ENCODE measurements around the gene CRIM1.

DNA sequence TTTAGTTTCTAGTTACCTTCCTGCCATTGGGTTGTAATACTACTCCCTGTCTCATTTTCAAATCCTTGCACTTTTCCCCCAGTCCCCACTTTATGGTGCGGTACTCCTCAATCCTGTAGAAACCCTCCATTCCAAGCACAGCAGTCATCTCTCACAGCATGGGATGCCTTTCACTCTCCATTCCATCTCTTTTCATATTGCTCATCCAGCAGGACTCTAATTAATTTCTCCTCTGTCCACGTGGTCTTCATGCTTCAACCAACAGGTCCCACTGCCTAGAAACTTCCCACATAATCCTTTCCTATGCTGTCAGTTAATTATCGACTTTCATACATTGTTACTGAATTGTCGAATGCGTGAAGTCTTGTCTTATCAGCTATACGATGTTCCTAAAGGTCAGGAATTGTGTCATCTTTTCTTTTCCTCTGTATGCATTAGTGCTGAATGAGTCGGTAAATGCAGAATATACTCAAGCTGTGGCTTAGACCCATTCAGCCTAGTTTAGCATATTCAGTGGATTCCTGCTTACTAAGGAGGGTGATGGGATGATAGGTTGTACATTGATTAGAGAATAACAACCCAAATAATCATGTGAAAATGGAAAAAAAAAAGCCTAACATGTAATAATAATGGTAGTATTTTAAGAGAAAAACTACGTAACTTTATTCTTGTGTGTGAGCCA lies 89.7 kb downstream of the CRIM1 start:
- TF ChIP-seq, protein P1, sequence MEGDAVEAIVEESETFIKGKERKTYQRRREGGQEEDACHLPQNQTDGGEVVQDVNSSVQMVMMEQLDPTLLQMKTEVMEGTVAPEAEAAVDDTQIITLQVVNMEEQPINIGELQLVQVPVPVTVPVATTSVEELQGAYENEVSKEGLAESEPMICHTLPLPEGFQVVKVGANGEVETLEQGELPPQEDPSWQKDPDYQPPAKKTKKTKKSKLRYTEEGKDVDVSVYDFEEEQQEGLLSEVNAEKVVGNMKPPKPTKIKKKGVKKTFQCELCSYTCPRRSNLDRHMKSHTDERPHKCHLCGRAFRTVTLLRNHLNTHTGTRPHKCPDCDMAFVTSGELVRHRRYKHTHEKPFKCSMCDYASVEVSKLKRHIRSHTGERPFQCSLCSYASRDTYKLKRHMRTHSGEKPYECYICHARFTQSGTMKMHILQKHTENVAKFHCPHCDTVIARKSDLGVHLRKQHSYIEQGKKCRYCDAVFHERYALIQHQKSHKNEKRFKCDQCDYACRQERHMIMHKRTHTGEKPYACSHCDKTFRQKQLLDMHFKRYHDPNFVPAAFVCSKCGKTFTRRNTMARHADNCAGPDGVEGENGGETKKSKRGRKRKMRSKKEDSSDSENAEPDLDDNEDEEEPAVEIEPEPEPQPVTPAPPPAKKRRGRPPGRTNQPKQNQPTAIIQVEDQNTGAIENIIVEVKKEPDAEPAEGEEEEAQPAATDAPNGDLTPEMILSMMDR (IDR thresholded peaks at IDR 0.05; ENCODE audit: borderline replicate concordance, extremely low read depth, low read length, poor library complexity, severe bottlenecking), result no peak
- TF ChIP-seq EZH2 (IDR thresholded peaks at IDR 0.05; ENCODE audit: borderline replicate concordance, low read depth, low read length, severe bottlenecking), result no peak

Measured in DND-41 (cell line).